HCT116 (cell line): ENCODE data around the gene ERICH6B. TPM values are rescaled to one million over a fixed set of nuclear protein-coding genes. Genes with fewer than 3 reads are reported as not detected.

Source experiments
- ATAC-seq: fragments of 200-7000 bp; cut with Tn5 transposase; 2 replicates; pipeline ENCODE4 v1.9.1; 2020; ENCODE audit warnings: mild to moderate bottlenecking, moderate library complexity
- BruUV-seq: library from RNA; stranded (reverse); fragments of 400-500 nt; replicated peaks from 2 replicates; lab custom pipeline; 2021; lab: Mats Ljungman, UMichigan
- CTCF ChIA-PET: fragments of 300-600 bp; sonication (Branson Sonifier 250); formaldehyde crosslinking; loops from one replicate; lab custom pipeline; 2021; ENCODE audit warnings: antibody characterized with exemption; lab: Charles Lee
- POLR2A ChIA-PET: fragments of 300-600, 350-600 bp; sonication (Branson Sonifier 250); formaldehyde crosslinking; loops from one replicate; lab custom pipeline; 2021; ENCODE audit warnings: antibody characterized with exemption; lab: Charles Lee
- RAD21 ChIA-PET, 2 experiments: fragments of 300-600 bp; sonication (Branson Sonifier 250); formaldehyde crosslinking; loops; one replicate each; lab custom pipeline; 2023; ENCODE audit warnings: low total read pairs in 2 of 2; ENCODE audit not compliant: uncharacterized antibody in 2 of 2, unreplicated experiment in 2 of 2, low non-redundant PET in 1 of 2; lab: Charles Lee
- DNase-seq: peaks from one replicate; pipeline ENCODE4 v3.0.0-alpha.2; 2010; ENCODE audit warnings: low read depth, low spot score
- H2AFZ ChIP-seq: fragments of 200-600 bp; shearing (Covaris generic), sonication (generic); 2 replicates; pipeline ENCODE4 v1.6.1; 2017; ENCODE audit warnings: low read depth, mixed run types, mixed read lengths, antibody characterized with exemption, low read length; ENCODE audit not compliant: poor library complexity, severe bottlenecking
- H3K27ac ChIP-seq: 2 replicates; pipeline ENCODE4 v1.5.1; 2012; ENCODE audit warnings: low read depth, low read length
- H3K27me3 ChIP-seq: fragments of 200-600 bp; sonication (generic); 2 replicates; pipeline ENCODE4 v1.6.1; 2016; ENCODE audit warnings: mixed run types, low read length, mixed read lengths; ENCODE audit not compliant: insufficient read depth
- H3K36me3 ChIP-seq, 2 experiments: fragments of 200-500 bp in 1 of 2; fragments of 200-600 bp in 1 of 2; sonication (Bioruptor generic) in 1 of 2; sonication (generic) in 1 of 2; 2 replicates each; pipeline versions ENCODE4 v1.5.1 to v1.6.1; 2014 to 2016; ENCODE audit warnings: low read length in 2 of 2, inconsistent platforms in 1 of 2, mixed read lengths in 1 of 2, mixed run types in 1 of 2; ENCODE audit not compliant: insufficient read depth in 2 of 2, control insufficient read depth in 1 of 2
- H3K4me1 ChIP-seq, 2 experiments: fragments of 200-600 bp in 1 of 2; sonication (generic) in 1 of 2; 2 replicates each; pipeline versions ENCODE4 v1.5.1 to v1.6.1; 2012 to 2017; ENCODE audit warnings: low read length in 2 of 2, inconsistent platforms in 1 of 2, mild to moderate bottlenecking in 1 of 2, mixed read lengths in 1 of 2, mixed run types in 1 of 2, moderate library complexity in 1 of 2; ENCODE audit not compliant: insufficient read depth in 2 of 2, control insufficient read depth in 1 of 2
- H3K4me2 ChIP-seq: fragments of 200-600 bp; sonication (generic); 2 replicates; pipeline ENCODE4 v1.6.1; 2017; ENCODE audit warnings: mixed run types, low read length, mixed read lengths
- H3K4me3 ChIP-seq, 2 experiments: fragments of 200-600 bp in 1 of 2; sonication (generic) in 1 of 2; replicated peaks in 1 of 2; 2 replicates each; pipeline ENCODE4 v1.5.1; 2011 to 2016; ENCODE audit warnings: low read length in 2 of 2, control low read depth in 1 of 2, low read depth in 1 of 2, mild to moderate bottlenecking in 1 of 2, mixed read lengths in 1 of 2, mixed run types in 1 of 2
- H3K79me2 ChIP-seq: fragments of 200-600 bp; sonication (generic); 2 replicates; pipeline ENCODE4 v1.6.1; 2017; ENCODE audit warnings: mild to moderate bottlenecking, mixed run types, low read length, moderate library complexity, mixed read lengths; ENCODE audit not compliant: insufficient read depth
- H3K9ac ChIP-seq: fragments of 200-600 bp; sonication (generic); 2 replicates; pipeline ENCODE4 v1.6.1; 2016; ENCODE audit warnings: low read length, mixed read lengths
- H3K9me2 ChIP-seq: fragments of 200-600 bp; sonication (generic), shearing (Covaris generic); 2 replicates; pipeline ENCODE4 v1.6.1; 2017; ENCODE audit warnings: mixed run types, mild to moderate bottlenecking, moderate library complexity; ENCODE audit not compliant: insufficient read depth
- H3K9me3 ChIP-seq, 2 experiments: fragments of 200-500 bp in 1 of 2; fragments of 200-600 bp in 1 of 2; sonication (Bioruptor generic) in 1 of 2; sonication (generic) in 1 of 2; 2 replicates each; pipeline ENCODE4 v1.6.1; 2014 to 2017; ENCODE audit warnings: low read length in 2 of 2, mixed read lengths in 2 of 2, inconsistent platforms in 1 of 2, low read depth in 1 of 2, mild to moderate bottlenecking in 1 of 2, mixed run types in 1 of 2, moderate library complexity in 1 of 2; ENCODE audit not compliant: control insufficient read depth in 1 of 2, insufficient read depth in 1 of 2
- H4K20me1 ChIP-seq: fragments of 200-600 bp; sonication (generic), shearing (Covaris generic); 2 replicates; pipeline ENCODE4 v1.6.1; 2017; ENCODE audit warnings: mixed run types, mild to moderate bottlenecking, moderate library complexity; ENCODE audit not compliant: insufficient read depth
- CBX3 ChIP-seq: IDR thresholded peaks from 2 replicates; pipeline ENCODE4 v1.6.1; 2012; ENCODE audit warnings: low read depth
- EGR1 ChIP-seq: IDR thresholded peaks from 2 replicates; pipeline ENCODE4 v1.6.1; 2012; ENCODE audit warnings: low read depth
- ELF1 ChIP-seq: IDR thresholded peaks from 2 replicates; pipeline ENCODE4 v1.6.1; 2012; ENCODE audit warnings: low read depth, borderline replicate concordance
- JUND ChIP-seq: IDR thresholded peaks from 2 replicates; pipeline ENCODE4 v1.6.1; 2012
- MAX ChIP-seq: IDR thresholded peaks from 2 replicates; pipeline ENCODE4 v1.6.1; 2012
- POLR2A ChIP-seq: IDR thresholded peaks from 2 replicates; pipeline ENCODE4 v1.7.0; 2011; ENCODE audit warnings: borderline replicate concordance; ENCODE audit not compliant: insufficient read depth, insufficient read length; ENCODE audit errors: extremely low read depth
- POLR2AphosphoS5 ChIP-seq: IDR thresholded peaks from 2 replicates; pipeline ENCODE4 v1.6.1; 2011; ENCODE audit warnings: mild to moderate bottlenecking, low read depth, low read length, moderate library complexity
- RAD21 ChIP-seq: IDR thresholded peaks from 2 replicates; pipeline ENCODE4 v1.6.1; 2012; ENCODE audit warnings: low read depth, mild to moderate bottlenecking
- SIN3A ChIP-seq: IDR thresholded peaks from 2 replicates; pipeline ENCODE4 v1.6.1; 2012; ENCODE audit warnings: low read depth
- SP1 ChIP-seq: IDR thresholded peaks from 2 replicates; pipeline ENCODE4 v1.6.1; 2012; ENCODE audit warnings: low read depth
- TCF7L2 ChIP-seq: IDR thresholded peaks from 2 replicates; pipeline ENCODE4 v1.7.0; 2011; ENCODE audit warnings: borderline replicate concordance, inconsistent platforms; ENCODE audit not compliant: insufficient read depth, insufficient read length; ENCODE audit errors: extremely low read depth
- YY1 ChIP-seq: IDR thresholded peaks from 2 replicates; pipeline ENCODE4 v1.6.1; 2011; ENCODE audit warnings: low read length, low read depth, moderate library complexity, mild to moderate bottlenecking; ENCODE audit not compliant: insufficient replicate concordance; ENCODE audit errors: extremely low read depth
- ZNF274 ChIP-seq: fragments of 200-500 bp; sonication (Bioruptor generic); IDR thresholded peaks from 2 replicates; pipeline ENCODE4 v1.6.1; 2014; ENCODE audit warnings: mild to moderate bottlenecking, low read depth, low read length, inconsistent platforms
- intact Hi-C: fragments of 100-400 bp; cut with micrococcal nuclease; formaldehyde crosslinking; loops from 2 replicates; pipeline ENCODE4 v1.10.0; 2022
- total RNA-seq: library from RNA; stranded (reverse); gene quantifications from one replicate; pipeline ENCODE4 v1.2.1, GENCODE V29; 2021; ENCODE audit not compliant: unreplicated experiment

ERICH6B gene
- total RNA-seq, 1 experiment from 2014 or later, result not detected

GRCh38 chr13:45508776-45509175, 106.8 kb downstream of the ERICH6B start (continued):
- no peak for TF ChIP-seq EGR1

GRCh38 chr13:45506811-45507210, 108.7 kb downstream of the ERICH6B start:
- Histone ChIP-seq H3K4me2 (no peak overlapping the region), H4K20me1 (no peaks in the 10 kb centered on the region), H3K27ac (no peak overlapping the region), H3K27me3 (no peaks in the 10 kb centered on the region), H3K9me2 (no peaks in the 10 kb centered on the region), H3K79me2 (no peaks in the 10 kb centered on the region), H3K9ac (no peak overlapping the region), H3K4me1 (no peaks in the 10 kb centered on the region), H3K4me3 (no peak overlapping the region), H2AFZ (no peak overlapping the region), H3K9me3 (no peaks in the 10 kb centered on the region), H3K36me3 (peaks cover 15 to 18% of the 10 kb centered on the region in 2 experiments; a peak in 3 of 4 replicates)
- no peak for TF ChIP-seq ZNF274
- no peak for TF ChIP-seq POLR2A
- no peak for TF ChIP-seq SIN3A
- no peak for TF ChIP-seq ELF1
- TF ChIP-seq TCF7L2, result no peak
- TF ChIP-seq YY1, result no peak
- no peak for TF ChIP-seq MAX
- no peak for TF ChIP-seq JUND
- TF ChIP-seq SP1, result no peak
- no peak for TF ChIP-seq POLR2AphosphoS5
- no peak for TF ChIP-seq CBX3
- no peak for TF ChIP-seq RAD21
- ChIA-PET RAD21 (no interaction called here), POLR2A (no interaction called here), CTCF (no interaction called here)
- no TSS peak for BruUV-seq
- intact Hi-C loops, result no loop called here
- ATAC-seq (no peak), DNase-seq (no peak)
